HG02973 (cell line): ENCODE measurements around the gene KCNK15.

Experiments
- ATAC-seq: cut with Tn5 transposase; IDR thresholded peaks from one replicate; pipeline ENCODE4 v1.9.1; 2021; ENCODE audit warnings: moderate library complexity; ENCODE audit not compliant: unreplicated experiment

The KCNK15 gene

DNA sequence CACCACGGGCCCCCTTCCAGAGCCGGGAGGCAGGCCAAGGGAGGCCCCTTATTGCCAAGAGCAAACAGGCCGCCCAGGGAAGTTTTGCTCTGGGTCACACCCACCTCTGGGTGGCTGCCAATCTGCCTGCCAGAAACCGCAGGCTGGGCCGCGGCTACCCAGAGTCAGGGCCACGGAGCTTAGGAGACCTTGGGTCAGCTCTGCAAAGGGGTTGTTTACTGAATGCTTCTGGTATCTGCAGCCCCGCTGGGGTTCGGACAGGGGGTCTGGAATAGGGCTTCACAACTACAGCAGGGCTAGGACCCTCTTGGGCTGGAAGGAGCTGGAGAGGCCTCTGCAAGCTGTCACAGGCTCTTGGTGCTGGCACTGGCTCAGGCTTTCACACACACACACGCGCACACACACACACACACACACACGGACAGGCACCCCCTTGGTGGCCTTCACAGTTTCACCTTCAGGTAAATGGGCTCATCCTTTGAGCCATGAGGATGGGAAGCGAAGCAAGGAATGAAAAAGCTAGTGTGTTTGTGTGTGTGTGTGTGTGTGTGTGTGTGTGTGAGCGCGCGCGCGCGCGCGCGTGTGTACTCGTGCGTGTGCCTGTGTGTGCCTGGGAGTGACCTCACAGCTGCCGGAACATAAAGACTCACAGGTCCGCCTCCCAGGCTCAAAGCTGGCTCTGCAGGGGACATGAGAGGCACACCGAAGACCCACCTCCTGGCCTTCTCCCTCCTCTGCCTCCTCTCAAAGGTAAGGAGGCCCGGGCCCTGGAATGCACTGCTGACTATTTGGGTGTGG, 30.8 kb upstream of the KCNK15 start, which contains the start of gene CCN5:
TSS of gene CCN5 (plus strand) at position 669 of the 798 bp plus-strand sequence. CDS start at position 691, 22 bp downstream.
- no peak for ATAC-seq

- no peak for ATAC-seq
Observed at GRCh38 chr20:44715499-44716308, 30.0 kb upstream of the KCNK15 start.

DNA sequence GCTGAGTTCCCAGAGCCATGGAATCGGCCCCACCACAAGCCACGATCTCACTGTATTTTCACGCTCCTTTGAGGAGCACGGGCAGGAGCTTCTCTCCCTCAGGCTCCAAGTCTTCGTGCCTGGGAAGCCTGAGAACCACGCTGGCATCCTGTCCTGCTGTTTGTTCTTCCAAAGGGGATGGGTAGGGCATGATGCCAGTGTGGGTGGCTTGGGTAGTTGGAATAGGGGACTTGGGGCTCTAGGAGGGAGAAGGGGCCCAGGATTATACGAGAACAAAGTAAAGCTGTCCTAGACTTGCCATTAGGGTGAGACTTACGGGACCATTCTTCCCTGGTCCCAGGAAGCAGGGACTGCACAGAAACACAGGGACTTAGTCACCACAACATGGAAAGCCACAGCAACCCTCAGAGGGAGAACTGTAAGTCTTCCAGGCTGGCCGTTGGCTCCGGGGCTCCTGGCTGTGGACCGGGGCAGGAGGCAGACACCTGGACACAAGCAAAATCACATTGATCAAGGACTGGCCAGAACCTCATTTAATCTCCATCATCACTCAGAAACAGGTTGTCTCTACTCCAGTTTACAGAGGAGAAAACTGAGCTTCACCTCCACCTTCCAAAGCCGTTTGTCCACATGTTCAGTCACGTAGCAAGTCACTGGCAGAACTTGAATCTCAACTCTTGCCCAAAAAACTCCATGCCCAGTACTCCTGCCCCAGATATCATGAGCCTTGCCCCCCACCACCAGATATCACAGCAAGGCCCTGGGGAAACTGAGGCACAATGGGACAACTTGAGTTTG, 29.2 kb upstream of the KCNK15 start:
- ATAC-seq: no peak

- ATAC-seq: no peak
Observed at GRCh38 chr20:44717986-44718385, 27.7 kb upstream of the KCNK15 start.

DNA sequence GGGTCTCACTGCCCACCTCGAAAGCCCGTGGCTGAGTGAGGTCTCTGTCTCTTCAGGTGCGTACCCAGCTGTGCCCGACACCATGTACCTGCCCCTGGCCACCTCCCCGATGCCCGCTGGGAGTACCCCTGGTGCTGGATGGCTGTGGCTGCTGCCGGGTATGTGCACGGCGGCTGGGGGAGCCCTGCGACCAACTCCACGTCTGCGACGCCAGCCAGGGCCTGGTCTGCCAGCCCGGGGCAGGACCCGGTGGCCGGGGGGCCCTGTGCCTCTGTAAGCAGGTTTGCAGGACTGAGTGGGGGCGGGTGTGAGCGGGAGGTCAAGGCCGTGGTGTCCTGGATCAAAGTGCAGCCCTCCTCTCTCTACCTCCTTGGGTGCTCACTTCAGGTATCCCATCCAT, 25.8 kb upstream of the KCNK15 start:
- ATAC-seq: no peak

- no peak for ATAC-seq
Observed at GRCh38 chr20:44720621-44720996, 25.1 kb upstream of the KCNK15 start.

DNA sequence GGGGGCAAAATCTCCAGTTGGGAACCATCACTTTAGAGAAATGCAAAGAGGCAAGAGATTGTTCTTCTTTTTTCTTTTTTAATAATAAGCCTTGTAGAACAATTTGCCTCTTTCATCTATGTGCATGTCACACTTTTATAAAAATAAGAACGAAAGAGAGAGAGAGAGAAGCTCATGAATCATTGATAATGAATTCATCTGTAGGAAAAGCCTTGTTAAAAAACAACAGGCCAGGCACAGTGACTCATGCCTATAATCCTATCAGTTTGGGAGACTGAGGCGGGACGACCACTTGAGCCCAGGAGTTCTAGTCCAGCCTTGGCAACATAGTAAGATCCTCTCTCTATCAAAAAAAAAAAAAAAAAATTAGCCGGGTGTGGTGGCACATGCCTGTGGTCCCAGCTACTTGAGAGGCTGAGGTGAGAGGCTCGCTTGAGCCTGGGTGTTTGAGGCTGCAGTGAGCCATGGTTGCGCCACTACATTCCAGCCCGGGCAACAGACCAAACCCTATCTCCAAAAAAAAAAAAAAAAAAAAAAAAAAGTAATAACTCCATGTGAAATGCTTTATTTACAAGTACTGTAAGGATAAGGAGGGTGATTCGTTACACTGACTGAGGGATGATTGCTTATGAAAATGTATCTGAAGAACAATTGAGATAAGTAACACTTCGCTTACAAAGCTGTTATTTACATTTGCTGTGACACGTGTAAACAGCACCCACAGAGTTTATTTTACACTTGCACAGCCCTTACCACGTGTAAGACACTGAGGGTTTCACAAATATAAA, 24.5 kb upstream of the KCNK15 start:
- ATAC-seq: no peak

GRCh38 chr20:44721785-44722054, 23.9 kb upstream of the KCNK15 start:
- no peak for ATAC-seq

DNA sequence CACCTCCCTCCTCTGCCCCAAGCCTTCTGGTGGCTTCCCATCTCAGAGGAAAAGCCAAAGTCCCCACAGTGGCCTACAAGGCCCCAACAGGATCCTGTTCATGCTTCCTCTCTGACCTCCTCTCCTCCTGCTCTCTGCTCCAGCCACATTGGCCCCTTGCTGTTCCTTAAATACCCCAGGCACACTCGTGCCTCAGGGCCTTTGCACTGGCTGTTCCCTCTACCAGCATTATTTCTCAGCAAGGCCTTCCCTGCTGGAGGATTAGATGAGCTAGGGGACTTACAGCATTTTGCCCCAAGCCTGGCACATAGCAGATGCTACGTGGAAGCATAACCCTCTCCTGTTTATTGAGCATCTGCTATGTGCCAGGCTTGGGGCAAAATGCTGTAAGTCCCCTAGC, 22.7 kb upstream of the KCNK15 start:
- no peak for ATAC-seq

DNA sequence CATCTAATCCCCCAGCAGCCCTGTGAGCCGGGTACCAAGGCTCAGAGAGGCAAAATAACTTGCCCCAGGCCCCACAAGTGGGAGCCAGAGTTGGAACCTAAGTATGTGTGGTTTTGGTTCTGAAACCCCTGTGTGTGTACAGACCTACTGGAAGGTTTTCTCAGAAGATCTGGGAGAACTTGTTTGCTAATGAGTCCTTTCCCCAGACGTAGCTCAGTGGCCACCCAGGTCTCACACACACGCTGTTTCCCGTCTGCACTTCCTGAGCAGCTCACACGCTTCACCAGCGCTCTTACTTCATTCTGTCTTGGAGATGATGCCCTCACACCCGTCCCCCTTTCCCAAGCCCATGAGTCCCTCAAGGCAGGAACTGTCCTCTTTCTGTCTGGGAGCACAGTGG, 22.3 kb upstream of the KCNK15 start:
- ATAC-seq: no peak

- ATAC-seq: no peak
Observed at GRCh38 chr20:44723798-44724362, 21.8 kb upstream of the KCNK15 start.

DNA sequence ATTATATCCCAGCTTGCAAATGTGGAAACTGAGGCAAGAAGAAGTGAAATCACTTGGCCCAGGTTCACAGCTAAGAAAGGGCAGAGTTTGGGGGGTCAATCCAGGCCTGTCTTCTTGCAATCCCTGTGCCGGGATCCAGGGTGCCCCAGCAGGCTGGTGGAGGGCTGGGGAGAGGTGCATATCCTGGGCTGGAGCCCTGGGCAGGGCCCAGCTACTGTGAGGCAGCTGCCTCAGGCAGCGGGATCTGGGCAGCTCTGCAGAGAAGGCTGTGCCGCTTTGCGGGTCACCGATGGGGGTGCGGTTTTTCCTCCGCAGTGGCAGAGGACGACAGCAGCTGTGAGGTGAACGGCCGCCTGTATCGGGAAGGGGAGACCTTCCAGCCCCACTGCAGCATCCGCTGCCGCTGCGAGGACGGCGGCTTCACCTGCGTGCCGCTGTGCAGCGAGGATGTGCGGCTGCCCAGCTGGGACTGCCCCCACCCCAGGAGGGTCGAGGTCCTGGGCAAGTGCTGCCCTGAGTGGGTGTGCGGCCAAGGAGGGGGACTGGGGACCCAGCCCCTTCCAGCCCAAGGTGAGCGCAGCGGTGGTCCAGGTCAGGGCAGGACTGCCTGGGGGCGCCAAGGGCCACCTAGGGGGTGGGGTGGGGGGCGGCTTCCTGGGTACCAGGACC, 21.1 kb upstream of the KCNK15 start:
- ATAC-seq: no peak

- no peak for ATAC-seq
Observed at GRCh38 chr20:44725837-44726236, 19.8 kb upstream of the KCNK15 start.

DNA sequence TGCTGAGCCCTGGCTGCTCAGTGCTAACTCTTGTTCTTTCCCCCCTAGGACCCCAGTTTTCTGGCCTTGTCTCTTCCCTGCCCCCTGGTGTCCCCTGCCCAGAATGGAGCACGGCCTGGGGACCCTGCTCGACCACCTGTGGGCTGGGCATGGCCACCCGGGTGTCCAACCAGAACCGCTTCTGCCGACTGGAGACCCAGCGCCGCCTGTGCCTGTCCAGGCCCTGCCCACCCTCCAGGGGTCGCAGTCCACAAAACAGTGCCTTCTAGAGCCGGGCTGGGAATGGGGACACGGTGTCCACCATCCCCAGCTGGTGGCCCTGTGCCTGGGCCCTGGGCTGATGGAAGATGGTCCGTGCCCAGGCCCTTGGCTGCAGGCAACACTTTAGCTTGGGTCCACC, 18.6 kb upstream of the KCNK15 start:
- no peak for ATAC-seq

- no peak for ATAC-seq
Observed at GRCh38 chr20:44727651-44728050, 18.0 kb upstream of the KCNK15 start.

- ATAC-seq: no peak
Observed at GRCh38 chr20:44728801-44729443, 16.7 kb upstream of the KCNK15 start.

- no peak for ATAC-seq
Observed at GRCh38 chr20:44730441-44730840, 15.2 kb upstream of the KCNK15 start.

GRCh38 chr20:44731657-44732056, 14.0 kb upstream of the KCNK15 start:
- ATAC-seq: no peak

GRCh38 chr20:44732327-44732726, 13.3 kb upstream of the KCNK15 start:
- ATAC-seq: no peak
